Measurements from ENCODE around the gene MUC5B.
"Not testable (repeated sequence)": the region's sequence is repeated elsewhere in the genome, so short reads cannot be mapped to it uniquely, and the experiment has no call there.

MUC5B gene, protein sequence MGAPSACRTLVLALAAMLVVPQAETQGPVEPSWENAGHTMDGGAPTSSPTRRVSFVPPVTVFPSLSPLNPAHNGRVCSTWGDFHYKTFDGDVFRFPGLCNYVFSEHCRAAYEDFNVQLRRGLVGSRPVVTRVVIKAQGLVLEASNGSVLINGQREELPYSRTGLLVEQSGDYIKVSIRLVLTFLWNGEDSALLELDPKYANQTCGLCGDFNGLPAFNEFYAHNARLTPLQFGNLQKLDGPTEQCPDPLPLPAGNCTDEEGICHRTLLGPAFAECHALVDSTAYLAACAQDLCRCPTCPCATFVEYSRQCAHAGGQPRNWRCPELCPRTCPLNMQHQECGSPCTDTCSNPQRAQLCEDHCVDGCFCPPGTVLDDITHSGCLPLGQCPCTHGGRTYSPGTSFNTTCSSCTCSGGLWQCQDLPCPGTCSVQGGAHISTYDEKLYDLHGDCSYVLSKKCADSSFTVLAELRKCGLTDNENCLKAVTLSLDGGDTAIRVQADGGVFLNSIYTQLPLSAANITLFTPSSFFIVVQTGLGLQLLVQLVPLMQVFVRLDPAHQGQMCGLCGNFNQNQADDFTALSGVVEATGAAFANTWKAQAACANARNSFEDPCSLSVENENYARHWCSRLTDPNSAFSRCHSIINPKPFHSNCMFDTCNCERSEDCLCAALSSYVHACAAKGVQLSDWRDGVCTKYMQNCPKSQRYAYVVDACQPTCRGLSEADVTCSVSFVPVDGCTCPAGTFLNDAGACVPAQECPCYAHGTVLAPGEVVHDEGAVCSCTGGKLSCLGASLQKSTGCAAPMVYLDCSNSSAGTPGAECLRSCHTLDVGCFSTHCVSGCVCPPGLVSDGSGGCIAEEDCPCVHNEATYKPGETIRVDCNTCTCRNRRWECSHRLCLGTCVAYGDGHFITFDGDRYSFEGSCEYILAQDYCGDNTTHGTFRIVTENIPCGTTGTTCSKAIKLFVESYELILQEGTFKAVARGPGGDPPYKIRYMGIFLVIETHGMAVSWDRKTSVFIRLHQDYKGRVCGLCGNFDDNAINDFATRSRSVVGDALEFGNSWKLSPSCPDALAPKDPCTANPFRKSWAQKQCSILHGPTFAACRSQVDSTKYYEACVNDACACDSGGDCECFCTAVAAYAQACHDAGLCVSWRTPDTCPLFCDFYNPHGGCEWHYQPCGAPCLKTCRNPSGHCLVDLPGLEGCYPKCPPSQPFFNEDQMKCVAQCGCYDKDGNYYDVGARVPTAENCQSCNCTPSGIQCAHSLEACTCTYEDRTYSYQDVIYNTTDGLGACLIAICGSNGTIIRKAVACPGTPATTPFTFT (N-terminal part only)

DNA sequence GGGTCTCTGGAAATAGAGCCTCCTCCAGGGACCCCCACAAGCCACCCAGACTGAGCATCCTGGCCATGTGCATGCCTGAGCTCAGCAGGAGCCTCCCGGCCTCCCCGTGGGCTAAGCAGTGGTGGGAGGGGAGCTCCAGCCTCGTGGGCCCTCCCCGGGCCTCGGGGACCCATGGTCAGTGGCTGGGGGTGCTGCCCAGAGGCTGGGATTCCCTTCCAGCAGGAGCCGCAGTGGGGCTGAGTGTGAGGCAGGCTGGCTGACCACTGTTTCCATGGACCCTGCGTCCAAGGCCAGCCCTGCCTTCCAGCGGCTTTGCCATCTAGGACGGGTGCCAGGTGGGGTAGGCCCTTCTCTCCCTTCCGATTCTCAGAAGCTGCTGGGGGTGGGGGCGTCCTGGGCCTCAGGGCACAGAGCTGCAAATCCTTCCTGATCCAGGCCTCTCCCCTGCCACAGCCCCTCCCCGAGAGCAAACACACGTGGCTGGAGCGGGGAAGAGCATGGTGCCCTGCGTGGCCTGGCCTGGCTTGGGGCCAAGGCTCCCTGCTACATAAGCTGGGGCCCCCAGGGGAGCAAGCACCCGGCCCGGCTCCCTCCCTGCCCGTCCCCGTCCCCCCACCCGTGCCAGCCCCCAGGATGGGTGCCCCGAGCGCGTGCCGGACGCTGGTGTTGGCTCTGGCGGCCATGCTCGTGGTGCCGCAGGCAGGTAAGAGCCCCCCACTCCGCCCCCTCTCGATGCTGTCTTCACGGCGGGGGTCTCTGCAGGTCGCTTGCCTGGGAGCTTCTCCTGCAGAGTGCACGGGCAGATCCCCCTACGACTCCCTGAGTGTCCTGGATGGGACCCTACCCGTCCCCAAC is at the start of gene MUC5B:
Gene MUC5B, plus strand, starts transcription at position 576 of the 855 bp plus-strand sequence. Its CDS starts 58 bp downstream, at position 634.
- DNase-seq (ENCODE audit: low read depth, low spot score): no peak

DNA sequence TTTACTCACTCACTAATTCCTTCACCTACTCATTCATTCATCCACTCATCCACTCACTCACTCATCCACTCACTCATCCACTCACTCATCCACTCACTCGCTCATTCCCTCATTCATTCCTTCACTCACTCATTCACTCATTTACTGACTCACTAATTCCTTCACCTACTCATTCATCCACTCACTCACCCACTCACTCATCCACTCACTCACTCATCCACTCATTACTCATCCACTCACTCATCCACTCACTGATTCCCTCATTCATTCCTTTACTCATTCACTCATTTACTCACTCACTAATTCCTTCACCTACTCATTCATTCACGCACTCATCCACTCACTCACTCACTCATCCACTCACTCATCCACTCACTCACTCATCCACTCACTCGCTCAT is 49.5 kb upstream of the MUC5B start:
- DNase-seq (ENCODE audit: low read depth, low spot score): not testable (repeated sequence)

GRCh38 chr11:1174441-1175370 is 48.2 kb upstream of the MUC5B start:
- no peak for DNase-seq (ENCODE audit: low read depth, low spot score)

GRCh38 chr11:1175461-1176223 is 47.2 kb upstream of the MUC5B start:
- DNase-seq (ENCODE audit: low read depth, low spot score): no peak

DNA sequence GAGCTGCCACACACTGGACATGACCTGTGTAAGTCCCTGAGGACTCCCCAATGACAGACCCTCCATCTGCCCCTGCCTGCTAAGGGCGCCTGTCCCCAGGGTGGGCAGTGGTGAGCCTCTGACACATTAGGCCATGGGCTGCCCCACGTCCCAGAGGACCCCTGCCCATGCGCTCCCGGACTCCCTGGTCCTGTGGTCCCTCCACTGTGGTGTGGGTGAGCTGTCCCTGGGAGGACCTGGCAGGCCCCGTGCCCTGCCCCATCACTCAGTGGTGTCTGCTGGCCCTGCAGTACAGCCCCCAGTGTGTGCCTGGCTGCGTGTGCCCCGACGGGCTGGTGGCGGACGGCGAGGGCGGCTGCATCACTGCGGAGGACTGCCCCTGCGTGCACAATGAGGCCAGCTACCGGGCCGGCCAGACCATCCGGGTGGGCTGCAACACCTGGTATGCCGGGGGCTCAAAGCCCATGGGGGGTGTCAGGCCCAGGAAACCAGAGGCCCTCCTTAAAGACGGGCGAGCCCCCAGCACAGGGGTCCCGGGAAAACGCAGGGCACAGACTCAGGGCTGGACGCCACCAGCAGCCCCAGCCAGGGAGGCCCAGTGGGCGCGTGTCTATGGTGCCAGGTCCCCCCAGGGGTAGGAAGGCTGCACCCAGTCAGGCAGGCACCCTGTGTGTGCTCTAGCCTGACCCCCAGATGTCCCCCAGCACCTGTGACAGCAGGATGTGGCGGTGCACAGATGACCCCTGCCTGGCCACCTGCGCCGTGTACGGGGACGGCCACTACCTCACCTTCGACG is 46.4 kb upstream of the MUC5B start:
- DNase-seq (ENCODE audit: low read depth, low spot score): no peak

- no peak for DNase-seq (ENCODE audit: low read depth, low spot score)
Measured at GRCh38 chr11:1177020-1177770, 45.7 kb upstream of the MUC5B start.

GRCh38 chr11:1177771-1178090 is 45.1 kb upstream of the MUC5B start:
- no peak for DNase-seq (ENCODE audit: low read depth, low spot score)

DNA sequence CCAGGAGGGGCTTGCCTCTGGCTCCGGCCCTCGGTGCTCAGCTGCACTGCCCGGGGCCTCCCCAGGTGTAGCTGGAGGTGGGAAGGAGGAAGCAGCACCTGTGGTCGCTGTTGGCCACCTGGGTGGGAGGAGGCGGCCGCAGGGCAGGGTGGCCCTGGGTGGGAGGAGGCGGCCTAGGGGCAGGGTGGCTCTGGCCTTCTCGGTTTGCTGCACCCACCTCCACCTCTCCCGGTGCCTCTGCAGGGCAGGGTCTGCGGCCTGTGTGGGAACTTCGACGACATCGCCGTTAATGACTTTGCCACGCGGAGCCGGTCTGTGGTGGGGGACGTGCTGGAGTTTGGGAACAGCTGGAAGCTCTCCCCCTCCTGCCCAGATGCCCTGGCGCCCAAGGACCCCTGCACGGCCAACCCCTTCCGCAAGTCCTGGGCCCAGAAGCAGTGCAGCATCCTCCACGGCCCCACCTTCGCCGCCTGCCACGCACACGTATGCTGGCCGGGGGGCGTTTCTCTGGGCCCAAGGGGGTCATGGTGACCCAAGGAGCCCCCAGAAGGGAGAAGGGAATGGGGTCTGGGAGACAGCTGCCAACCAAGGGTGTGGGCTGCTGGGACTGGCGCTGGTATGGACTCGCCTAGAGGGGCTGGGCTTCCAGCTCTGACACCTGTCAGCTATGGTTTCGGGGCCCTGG is 44.5 kb upstream of the MUC5B start:
- no peak for DNase-seq (ENCODE audit: low read depth, low spot score)

- DNase-seq (ENCODE audit: low read depth, low spot score): no peak
Measured at GRCh38 chr11:1178906-1179305, 44.0 kb upstream of the MUC5B start.

DNA sequence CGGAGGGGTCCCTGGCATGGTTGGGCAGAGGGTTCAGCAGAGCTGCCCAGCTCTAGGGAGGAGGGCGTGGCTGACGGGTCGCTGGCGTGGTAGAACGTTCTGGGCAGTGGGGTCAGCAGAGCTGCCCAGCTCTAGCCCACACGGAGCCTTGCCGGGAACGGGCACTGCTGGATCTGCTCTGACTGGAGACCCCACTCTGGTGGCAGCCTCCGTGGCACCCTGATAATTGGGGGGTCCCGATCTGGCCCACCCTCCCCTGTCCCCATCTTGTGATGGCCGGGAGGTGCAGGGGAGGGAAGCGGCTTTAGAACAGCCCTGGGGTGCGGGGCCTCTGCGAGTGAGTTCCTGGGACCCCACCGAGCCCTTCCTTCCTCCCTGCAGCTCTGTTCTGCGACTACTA is 43.2 kb upstream of the MUC5B start:
- DNase-seq (ENCODE audit: low read depth, low spot score): no peak

DNA sequence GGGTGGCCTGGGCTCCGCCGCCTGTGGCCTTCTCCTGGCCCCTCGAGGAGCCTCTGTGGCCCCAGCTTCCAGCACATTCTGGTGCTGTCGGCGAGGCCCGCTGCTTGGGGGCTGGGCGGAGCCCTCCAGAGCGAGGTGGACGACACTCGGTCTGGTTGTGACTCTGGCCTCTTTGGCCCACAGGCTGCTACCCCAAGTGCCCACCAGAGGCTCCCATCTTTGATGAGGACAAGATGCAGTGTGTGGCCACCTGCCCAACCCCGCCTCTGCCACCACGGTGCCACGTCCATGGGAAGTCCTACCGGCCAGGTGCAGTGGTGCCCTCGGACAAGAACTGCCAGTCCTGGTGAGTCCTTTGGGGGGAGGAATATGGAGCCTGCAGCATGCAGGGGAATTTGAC is 42.7 kb upstream of the MUC5B start:
- no peak for DNase-seq (ENCODE audit: low read depth, low spot score)

GRCh38 chr11:1180947-1181391 is 41.9 kb upstream of the MUC5B start:
- no peak for DNase-seq (ENCODE audit: low read depth, low spot score)

- DNase-seq (ENCODE audit: low read depth, low spot score): no peak
Measured at GRCh38 chr11:1181420-1181819, 41.4 kb upstream of the MUC5B start.

- no peak for DNase-seq (ENCODE audit: low read depth, low spot score)
Measured at GRCh38 chr11:1181853-1182535, 40.9 kb upstream of the MUC5B start.

GRCh38 chr11:1184139-1184538 is 38.7 kb upstream of the MUC5B start:
- DNase-seq (ENCODE audit: low read depth, low spot score): not testable (repeated sequence)

- DNase-seq (ENCODE audit: low read depth, low spot score): not testable (repeated sequence)
Measured at GRCh38 chr11:1188451-1189130, 34.3 kb upstream of the MUC5B start.

Measured in activated naive CD8-positive, alpha-beta T cell treated with anti-CD3 and anti-CD28 coated beads, Interleukin-2, amount 50 U/mL, for 16 hours (primary cell).